Measurements from ENCODE around the gene TPRG1L. TPM values are rescaled to one million over a fixed set of nuclear protein-coding genes. Genes with fewer than 3 reads are reported as not detected.

TPRG1L gene
- total and polyA plus RNA-seq, 2 of the 4 experiments (the other 2 are of a cell fraction) = 25.3 to 39.5 TPM

DNA sequence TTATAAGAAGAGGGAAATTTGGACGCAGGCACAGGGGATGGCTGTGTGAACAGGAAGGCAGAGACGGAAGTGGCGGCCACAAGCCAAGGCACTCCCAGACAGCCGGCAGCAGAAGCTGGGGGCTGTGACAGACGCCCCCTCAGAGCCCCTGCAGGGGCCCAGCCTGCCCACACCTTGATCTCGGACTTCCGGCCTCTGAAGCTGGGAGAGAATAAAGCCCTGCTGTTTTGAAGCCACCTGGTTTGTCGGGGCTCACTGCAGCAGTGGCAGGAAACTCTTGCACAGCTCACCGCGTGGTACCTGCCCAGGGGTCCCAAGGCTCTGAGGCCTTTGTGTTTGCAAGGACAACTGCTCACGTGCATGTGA lies 27.2 kb upstream of the TPRG1L start:
- WGBS, 2 experiments (ENCODE audit: extremely low coverage in 2 of 2, insufficient read length in 1 of 2) = 58% methylated on average over 10 of the region's 11 CpGs; no CpG with 5 or more reads in 1 of the 2 experiments
- Histone ChIP-seq H3K56ac (ENCODE audit: extremely low read depth, insufficient read depth, low read length) (no peak overlapping the region), H3K18ac (ENCODE audit: low read depth, low read length) (no peak overlapping the region), H2BK20ac (ENCODE audit: low read depth, low read length) (no peak overlapping the region), H3K4me1 (ENCODE audit: control insufficient read depth, insufficient read depth, low read length) (no peaks in the 10 kb centered on the region), H3K79me1 (ENCODE audit: low read depth in 1 of 2, low read length in 2 of 2) (no peaks in the 10 kb centered on the region), H2AFZ (replicated peaks; ENCODE audit: low read length, poor library complexity) (no peak overlapping the region), H3K4ac (ENCODE audit: low read depth, low read length) (no peak overlapping the region), H3K9me3 (ENCODE audit: control insufficient read depth, insufficient read depth, low read length) (no peaks in the 10 kb centered on the region), H4K8ac (ENCODE audit: low read depth in 2 of 2, low read length in 2 of 2) (no peak overlapping the region), H3K4me2 (ENCODE audit: low read depth, low read length) (no peak overlapping the region), H3K9me1 (ENCODE audit: insufficient read depth, low read length) (no peaks in the 10 kb centered on the region), H3K14ac (replicated peaks; ENCODE audit: low read depth, low read length) (no peak overlapping the region), H4K91ac (ENCODE audit: insufficient read depth, low read depth, low read length) (no peak overlapping the region), H4K20me1 (ENCODE audit: insufficient read depth, low read length) (no peaks in the 10 kb centered on the region), H4K5ac (ENCODE audit: low read depth, low read length) (no peak overlapping the region), H3K4me3 (ENCODE audit: insufficient read depth, low read depth, low read length) (no peak overlapping the region), H3K27me3 (ENCODE audit: control insufficient read depth, insufficient read depth, low read length) (peaks cover 11% of the 10 kb centered on the region), H3K9ac (ENCODE audit: low read depth, low read length) (no peak overlapping the region), H2BK5ac (ENCODE audit: low read depth, low read length, poor library complexity, severe bottlenecking) (no peak overlapping the region), H3K36me3 (ENCODE audit: control insufficient read depth, insufficient read depth, low read length) (no peaks in the 10 kb centered on the region), H2BK15ac (ENCODE audit: low read depth, low read length) (no peak overlapping the region), H2AK9ac (replicated peaks; ENCODE audit: low read depth, low read length, poor library complexity) (peak overlapping the region; percentile 65), H3K23ac (ENCODE audit: low read depth, low read length) (no peak overlapping the region), H2AK5ac (ENCODE audit: low read depth, low read length) (no peak overlapping the region), H2BK120ac (ENCODE audit: low read depth, low read length) (no peak overlapping the region), H3K27ac (ENCODE audit: insufficient read depth, low read length) (no peak overlapping the region)
- no TSS peak for BruUV-seq (replicated peaks)
- dilution Hi-C loops (cut with HindIII; ENCODE audit: low sequenced_read_pairs, unreplicated experiment) (no loop called here), in situ Hi-C loops (cut with MboI; ENCODE audit: low sequenced_read_pairs) (no loop called here), intact Hi-C loops (cut with micrococcal nuclease) (no loop called here)
- POLR2A ChIA-PET (ENCODE audit: unreplicated experiment) = no interaction called here
- ATAC-seq (ENCODE audit: low read depth) (no peak), DNase-seq (no peak)
- CTCF ChIA-PET = no interaction called here
- no peak for TF ChIP-seq MXI1 (IDR thresholded peaks at IDR 0.05; ENCODE audit: borderline replicate concordance, low read depth, low read length)
- no peak for TF ChIP-seq POLR2A (IDR thresholded peaks at IDR 0.05; ENCODE audit: low read depth, low read length)
- TF ChIP-seq FOS (IDR thresholded peaks at IDR 0.05; ENCODE audit: low read depth, low read length) = no peak
- no peak for TF ChIP-seq SMC3 (IDR thresholded peaks at IDR 0.05; ENCODE audit: low read depth, low read length)
- TF ChIP-seq RAD21 (IDR thresholded peaks at IDR 0.05; ENCODE audit: low read length) = no peak
- no peak for TF ChIP-seq RCOR1 (IDR thresholded peaks at IDR 0.05; ENCODE audit: insufficient replicate concordance, low read length)
- no peak for TF ChIP-seq USF2 (IDR thresholded peaks at IDR 0.05; ENCODE audit: low read depth, low read length)
- TF ChIP-seq, protein P1, sequence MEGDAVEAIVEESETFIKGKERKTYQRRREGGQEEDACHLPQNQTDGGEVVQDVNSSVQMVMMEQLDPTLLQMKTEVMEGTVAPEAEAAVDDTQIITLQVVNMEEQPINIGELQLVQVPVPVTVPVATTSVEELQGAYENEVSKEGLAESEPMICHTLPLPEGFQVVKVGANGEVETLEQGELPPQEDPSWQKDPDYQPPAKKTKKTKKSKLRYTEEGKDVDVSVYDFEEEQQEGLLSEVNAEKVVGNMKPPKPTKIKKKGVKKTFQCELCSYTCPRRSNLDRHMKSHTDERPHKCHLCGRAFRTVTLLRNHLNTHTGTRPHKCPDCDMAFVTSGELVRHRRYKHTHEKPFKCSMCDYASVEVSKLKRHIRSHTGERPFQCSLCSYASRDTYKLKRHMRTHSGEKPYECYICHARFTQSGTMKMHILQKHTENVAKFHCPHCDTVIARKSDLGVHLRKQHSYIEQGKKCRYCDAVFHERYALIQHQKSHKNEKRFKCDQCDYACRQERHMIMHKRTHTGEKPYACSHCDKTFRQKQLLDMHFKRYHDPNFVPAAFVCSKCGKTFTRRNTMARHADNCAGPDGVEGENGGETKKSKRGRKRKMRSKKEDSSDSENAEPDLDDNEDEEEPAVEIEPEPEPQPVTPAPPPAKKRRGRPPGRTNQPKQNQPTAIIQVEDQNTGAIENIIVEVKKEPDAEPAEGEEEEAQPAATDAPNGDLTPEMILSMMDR (conservative IDR thresholded peaks at IDR 0.05; ENCODE audit: low read depth, low read length) = no peak
- no peak for TF ChIP-seq MAZ (IDR thresholded peaks at IDR 0.05; ENCODE audit: borderline replicate concordance, low read depth, low read length)
- no peak for TF ChIP-seq CEBPB (IDR thresholded peaks at IDR 0.05; ENCODE audit: low read depth, low read length)
- no peak for TF ChIP-seq NFE2L2 (IDR thresholded peaks at IDR 0.05; ENCODE audit: low read depth, low read length)
- no peak for TF ChIP-seq MAFK (IDR thresholded peaks at IDR 0.05; ENCODE audit: low read depth, low read length)
- no peak for TF ChIP-seq CHD1 (IDR thresholded peaks at IDR 0.05; ENCODE audit: low read depth, low read length)
- no peak for TF ChIP-seq BHLHE40 (IDR thresholded peaks at IDR 0.05; ENCODE audit: low read depth, low read length)
- TF ChIP-seq, protein P2, sequence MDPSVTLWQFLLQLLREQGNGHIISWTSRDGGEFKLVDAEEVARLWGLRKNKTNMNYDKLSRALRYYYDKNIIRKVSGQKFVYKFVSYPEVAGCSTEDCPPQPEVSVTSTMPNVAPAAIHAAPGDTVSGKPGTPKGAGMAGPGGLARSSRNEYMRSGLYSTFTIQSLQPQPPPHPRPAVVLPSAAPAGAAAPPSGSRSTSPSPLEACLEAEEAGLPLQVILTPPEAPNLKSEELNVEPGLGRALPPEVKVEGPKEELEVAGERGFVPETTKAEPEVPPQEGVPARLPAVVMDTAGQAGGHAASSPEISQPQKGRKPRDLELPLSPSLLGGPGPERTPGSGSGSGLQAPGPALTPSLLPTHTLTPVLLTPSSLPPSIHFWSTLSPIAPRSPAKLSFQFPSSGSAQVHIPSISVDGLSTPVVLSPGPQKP (IDR thresholded peaks at IDR 0.05; ENCODE audit: borderline replicate concordance, low read depth, low read length) = no peak

Measured in IMR-90 (cell line).